AG09309 (cell line): ENCODE data around the gene GABRB3.

Source experiments
- DNase-seq: peaks from one replicate; pipeline ENCODE4 v3.0.0-alpha.2; 2010; ENCODE audit warnings: low read depth
- H3K4me3 ChIP-seq: 2 replicates; pipeline ENCODE4 v1.5.1; 2011; ENCODE audit warnings: mild to moderate bottlenecking, low read depth, low read length, moderate library complexity; ENCODE audit not compliant: control insufficient read depth
- TF ChIP-seq, protein P1 (sequence below): IDR thresholded peaks from 2 replicates; pipeline ENCODE4 v1.5.1; 2011; ENCODE audit warnings: mild to moderate bottlenecking, low read depth, low read length, inconsistent platforms; ENCODE audit not compliant: insufficient read depth, control insufficient read depth; ENCODE audit errors: missing control alignments

The GABRB3 gene

DNA sequence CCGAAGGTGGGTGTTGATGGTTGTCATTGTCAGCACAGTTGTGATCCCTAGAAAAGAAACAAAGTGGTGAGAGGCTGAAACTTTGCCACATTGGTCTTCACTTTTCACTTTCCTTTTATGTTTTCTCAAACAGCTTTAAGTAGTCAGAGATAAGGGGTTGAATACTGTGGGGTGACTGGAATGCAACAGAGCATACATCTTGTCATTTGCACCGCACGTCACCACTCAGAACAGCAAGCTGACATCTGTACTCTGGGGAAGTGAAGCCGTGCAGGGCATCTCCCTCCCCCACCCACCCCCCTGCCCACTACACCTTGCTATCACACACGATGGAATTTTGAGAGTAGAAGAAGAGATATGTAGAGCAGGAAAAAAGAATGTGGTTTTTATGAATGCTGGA, 211.7 kb downstream of the GABRB3 start:
- TF ChIP-seq, protein P1, sequence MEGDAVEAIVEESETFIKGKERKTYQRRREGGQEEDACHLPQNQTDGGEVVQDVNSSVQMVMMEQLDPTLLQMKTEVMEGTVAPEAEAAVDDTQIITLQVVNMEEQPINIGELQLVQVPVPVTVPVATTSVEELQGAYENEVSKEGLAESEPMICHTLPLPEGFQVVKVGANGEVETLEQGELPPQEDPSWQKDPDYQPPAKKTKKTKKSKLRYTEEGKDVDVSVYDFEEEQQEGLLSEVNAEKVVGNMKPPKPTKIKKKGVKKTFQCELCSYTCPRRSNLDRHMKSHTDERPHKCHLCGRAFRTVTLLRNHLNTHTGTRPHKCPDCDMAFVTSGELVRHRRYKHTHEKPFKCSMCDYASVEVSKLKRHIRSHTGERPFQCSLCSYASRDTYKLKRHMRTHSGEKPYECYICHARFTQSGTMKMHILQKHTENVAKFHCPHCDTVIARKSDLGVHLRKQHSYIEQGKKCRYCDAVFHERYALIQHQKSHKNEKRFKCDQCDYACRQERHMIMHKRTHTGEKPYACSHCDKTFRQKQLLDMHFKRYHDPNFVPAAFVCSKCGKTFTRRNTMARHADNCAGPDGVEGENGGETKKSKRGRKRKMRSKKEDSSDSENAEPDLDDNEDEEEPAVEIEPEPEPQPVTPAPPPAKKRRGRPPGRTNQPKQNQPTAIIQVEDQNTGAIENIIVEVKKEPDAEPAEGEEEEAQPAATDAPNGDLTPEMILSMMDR: no peak
- DNase-seq: no peak
- no peak overlapping the region for H3K4me3 ChIP-seq

DNA sequence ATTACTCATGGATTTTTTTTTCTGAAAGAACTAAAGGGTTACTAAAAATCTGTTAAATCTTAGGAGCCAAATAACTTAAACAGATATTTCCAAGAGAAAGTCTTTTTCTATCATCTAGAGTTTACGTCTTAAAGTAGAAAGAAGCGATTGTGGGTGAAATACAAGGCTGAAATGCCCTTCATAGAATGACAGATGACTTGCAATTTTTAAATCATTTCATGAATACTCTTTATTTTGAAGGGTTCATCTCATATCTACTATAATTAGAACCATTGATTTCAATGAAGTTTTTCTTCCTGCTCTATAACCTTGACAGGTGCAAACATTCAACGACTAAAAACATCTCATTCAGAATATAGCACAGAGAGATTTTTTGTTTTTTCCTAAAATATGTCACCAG, 217.0 kb downstream of the GABRB3 start:
- DNase-seq: no peak
- no peak overlapping the region for H3K4me3 ChIP-seq
- TF ChIP-seq, protein P1: no peak

DNA sequence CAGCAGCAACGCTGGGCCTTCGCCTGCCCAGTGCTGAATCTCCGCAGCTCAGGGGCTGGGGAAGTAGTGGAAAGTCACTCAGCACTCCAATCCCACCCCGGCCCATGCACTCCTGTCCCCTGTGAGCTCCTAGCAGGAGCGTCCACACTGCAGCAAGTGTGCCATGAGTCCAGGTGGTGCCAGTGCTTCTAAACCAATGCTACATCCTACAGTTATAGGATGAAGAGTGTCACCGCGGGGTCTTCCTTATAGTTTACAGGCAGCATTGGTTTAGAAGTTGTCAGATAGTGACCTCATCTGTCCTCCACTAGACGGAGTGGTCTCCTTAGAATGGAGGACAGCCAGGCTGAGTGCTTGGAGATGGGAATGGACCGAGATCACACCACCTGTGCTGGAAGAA, 221.4 kb downstream of the GABRB3 start:
- TF ChIP-seq, protein P1: no peak
- no peak overlapping the region for H3K4me3 ChIP-seq
- no peak for DNase-seq

DNA sequence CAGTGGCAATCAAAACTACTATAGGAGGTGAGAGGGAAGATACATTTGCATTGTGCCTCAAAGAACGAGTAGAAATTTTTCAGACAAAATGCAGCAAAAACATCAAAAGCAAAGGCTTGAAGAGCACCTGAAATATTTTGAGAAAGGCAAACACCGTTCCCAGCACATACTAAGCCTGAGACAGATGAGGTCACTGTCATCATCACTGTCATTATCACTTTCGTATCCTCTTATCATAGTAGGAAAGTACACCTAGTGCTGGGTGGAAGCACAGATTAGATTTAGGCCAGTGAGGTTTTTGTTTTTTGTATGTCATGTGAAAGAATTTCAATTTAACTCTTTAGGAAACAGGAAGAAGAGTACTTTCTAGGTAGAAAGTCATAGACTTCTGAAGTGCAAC, 222.0 kb downstream of the GABRB3 start:
- no peak for DNase-seq
- no peak overlapping the region for H3K4me3 ChIP-seq
- TF ChIP-seq, protein P1: no peak

DNA sequence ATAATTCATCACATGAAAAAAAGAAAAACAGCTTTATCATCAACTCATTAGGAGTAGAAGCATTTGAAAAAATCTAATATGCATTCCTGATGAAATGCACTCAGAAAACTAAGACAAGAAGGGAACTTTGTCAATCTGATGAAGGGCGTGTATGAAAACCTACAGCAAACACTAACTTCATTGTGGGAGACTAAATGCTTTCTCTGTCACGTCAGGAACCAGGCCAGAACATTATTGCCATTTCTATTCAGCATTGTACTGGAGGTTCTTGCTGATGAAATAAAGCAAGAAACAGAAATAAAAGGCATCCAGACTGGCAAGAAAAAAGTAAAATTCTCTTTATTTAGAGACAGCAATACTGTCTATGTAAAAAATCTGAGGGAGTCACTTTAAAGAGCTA, 235.2 kb downstream of the GABRB3 start:
- no peak for DNase-seq
- no peak overlapping the region for H3K4me3 ChIP-seq
- TF ChIP-seq, protein P1: no peak

DNA sequence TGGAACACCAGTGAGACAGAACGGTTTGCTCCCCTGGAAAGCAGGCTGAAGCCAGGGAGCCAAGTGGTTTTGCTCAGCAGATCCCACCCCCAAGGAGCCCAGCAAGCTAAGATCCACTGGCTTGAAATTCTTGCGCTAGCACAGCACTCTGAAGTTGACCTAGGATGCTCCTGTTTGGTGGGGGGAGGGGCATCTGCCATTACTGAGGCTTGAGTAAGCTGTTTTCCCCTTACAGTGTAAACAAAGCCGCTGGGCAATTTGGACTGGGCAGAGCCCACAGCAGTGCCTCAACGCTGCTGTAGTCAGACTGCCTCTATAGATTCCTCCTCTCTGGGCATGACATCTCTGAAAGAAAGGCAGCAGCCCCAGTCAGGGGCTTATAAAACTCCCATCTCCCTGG, 241.4 kb downstream of the GABRB3 start:
- TF ChIP-seq, protein P1: no peak
- DNase-seq: no peak
- no peak overlapping the region for H3K4me3 ChIP-seq

DNA sequence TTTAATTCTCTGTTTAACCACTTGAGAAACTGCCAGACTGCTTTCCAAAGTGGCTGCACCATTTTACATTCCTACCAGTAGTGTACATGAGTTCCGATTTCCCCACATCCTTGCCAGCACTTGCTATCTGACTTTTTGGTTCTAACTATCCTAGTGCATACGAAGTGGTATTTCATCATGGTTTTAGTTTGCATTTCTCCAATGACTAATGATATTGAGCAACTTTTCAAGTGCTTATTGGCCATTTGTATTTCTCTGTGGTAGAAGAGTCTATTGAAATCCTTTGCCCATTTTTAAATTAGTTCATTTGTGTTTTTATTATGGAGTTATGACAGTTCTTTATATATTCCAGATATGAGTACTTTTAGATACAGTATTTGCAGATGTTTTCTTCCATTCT, 247.8 kb downstream of the GABRB3 start:
- TF ChIP-seq, protein P1: no peak
- no peak overlapping the region for H3K4me3 ChIP-seq
- DNase-seq: no peak
